GM12878 (cell line): ENCODE data around the gene ZNF669. TPM values are rescaled to one million over a fixed set of nuclear protein-coding genes. Genes with fewer than 3 reads are reported as not detected.

Source experiments
- ATAC-seq: fragments of 200-7000 bp; cut with Tn5 transposase; 3 replicates; pipeline ENCODE4 v1.9.1; 2020; ENCODE audit warnings: mild to moderate bottlenecking, moderate library complexity
- BruUV-seq: library from RNA; stranded (reverse); fragments of 400-500 nt; replicated peaks from 2 replicates; lab custom pipeline; 2021; lab: Mats Ljungman, UMichigan
- CTCF ChIA-PET: fragments of 300-600 bp; sonication (Branson Sonifier 250); formaldehyde crosslinking; extraction: SDS; loops from one replicate; lab custom pipeline; 2021; ENCODE audit warnings: inconsistent platforms; lab: Yijun Ruan, JAX
- POLR2A ChIA-PET: fragments of 350-600 bp; formaldehyde crosslinking; extraction: SDS; loops from one replicate; lab custom pipeline; 2021; ENCODE audit warnings: inconsistent platforms; lab: Charles Lee
- RAD21 ChIA-PET: fragments of 300-600 bp; sonication (Branson Sonifier 250); formaldehyde crosslinking; loops from one replicate; lab custom pipeline; 2023; ENCODE audit warnings: antibody characterized with exemption; ENCODE audit not compliant: unreplicated experiment; lab: Charles Lee
- SMC1A ChIA-PET: fragments of 300-600 bp; sonication (Branson Sonifier 250); formaldehyde crosslinking; loops from one replicate; lab custom pipeline; 2023; ENCODE audit not compliant: unreplicated experiment, uncharacterized antibody; lab: Charles Lee
- DNase-seq: peaks from one replicate; pipeline ENCODE4 v3.0.0-alpha.2; 2011; ENCODE audit warnings: low read depth, low spot score
- FAIRE-seq: peaks from 3 replicates; lab custom pipeline; 2011; peaks lifted over from hg19 to GRCh38; lab: Jason Lieb, UNC
- H2AFZ ChIP-seq: 2 replicates; pipeline ENCODE4 v1.6.0; 2011; ENCODE audit warnings: low read depth, low read length, control low read depth; ENCODE audit not compliant: control insufficient read depth
- H3K27ac ChIP-seq: 2 replicates; pipeline ENCODE4 v1.5.1; 2011; ENCODE audit warnings: control low read depth; ENCODE audit not compliant: control insufficient read depth, insufficient read depth
- H3K27me3 ChIP-seq, 2 experiments: replicated peaks in 1 of 2; 2 replicates each; pipeline versions ENCODE4 v1.6.0 to v1.6.1; 2011; ENCODE audit warnings: low read length in 1 of 2; ENCODE audit not compliant: control insufficient read depth in 2 of 2, insufficient read depth in 2 of 2
- H3K36me3 ChIP-seq, 2 experiments: 2 replicates each; pipeline ENCODE4 v1.5.1; 2011; ENCODE audit warnings: low read length in 1 of 2; ENCODE audit not compliant: control insufficient read depth in 2 of 2, insufficient read depth in 2 of 2
- H3K4me1 ChIP-seq: 2 replicates; pipeline ENCODE4 v1.6.1; 2011; ENCODE audit warnings: mild to moderate bottlenecking, low read length, moderate library complexity, mixed read lengths; ENCODE audit not compliant: control insufficient read depth, insufficient read depth
- H3K4me2 ChIP-seq: 2 replicates; pipeline ENCODE4 v1.6.0; 2011; ENCODE audit warnings: control low read depth; ENCODE audit not compliant: control insufficient read depth, insufficient read depth
- H3K4me3 ChIP-seq: fragments of 200-600 bp; sonication (generic); 2 replicates; pipeline ENCODE4 v1.5.1; 2016
- H3K79me2 ChIP-seq: 2 replicates; pipeline ENCODE4 v1.6.0; 2011; ENCODE audit warnings: low read length; ENCODE audit not compliant: control insufficient read depth, insufficient read depth
- H3K9ac ChIP-seq: 2 replicates; pipeline ENCODE4 v1.8.0; 2011; ENCODE audit warnings: low read length, control low read depth, mixed read lengths; ENCODE audit not compliant: control insufficient read depth, insufficient read depth
- H3K9me3 ChIP-seq: replicated peaks from 3 replicates; pipeline ENCODE4 v1.5.1; 2011; ENCODE audit warnings: mild to moderate bottlenecking, low read length; ENCODE audit not compliant: control insufficient read depth, insufficient read depth
- H4K20me1 ChIP-seq: 2 replicates; pipeline ENCODE4 v1.6.0; 2011; ENCODE audit not compliant: control insufficient read depth, insufficient read depth
- ASH2L ChIP-seq: fragments of 300-600, 200-600 bp; sonication (generic); IDR thresholded peaks from 2 replicates; pipeline ENCODE4 v1.6.1; 2017; ENCODE audit warnings: low read depth, mild to moderate bottlenecking, borderline replicate concordance
- EED ChIP-seq: sonication (generic); IDR thresholded peaks from 2 replicates; pipeline ENCODE4 v1.6.1; 2016; ENCODE audit warnings: antibody characterized with exemption, low read depth
- EP300 ChIP-seq, 2 experiments: fragments of 150-350 bp in 1 of 2; IDR thresholded peaks; 2 replicates each; pipeline ENCODE4 v1.6.1; 2011 to 2012; ENCODE audit warnings: low read depth in 2 of 2, low read length in 2 of 2, borderline replicate concordance in 1 of 2, improper control_type of control experiment in 1 of 2, inconsistent platforms in 1 of 2; ENCODE audit not compliant: control insufficient read depth in 1 of 2
- IKZF2 ChIP-seq, 2 experiments: fragments of 450-650 bp; IDR thresholded peaks; 2 replicates each; pipeline ENCODE4 v1.6.1; 2017; ENCODE audit warnings: mild to moderate bottlenecking in 2 of 2, moderate library complexity in 2 of 2
- LARP7 ChIP-seq: fragments of 450-650 bp; IDR thresholded peaks from 2 replicates; pipeline ENCODE4 v1.6.1; 2017; ENCODE audit warnings: mild to moderate bottlenecking
- MTA2 ChIP-seq: fragments of 450-650 bp; IDR thresholded peaks from 2 replicates; pipeline ENCODE4 v1.6.1; 2016; ENCODE audit warnings: low read depth, mild to moderate bottlenecking, moderate library complexity
- NFYA ChIP-seq: IDR thresholded peaks from 2 replicates; pipeline ENCODE4 v1.6.1; 2011; ENCODE audit warnings: low read depth, mild to moderate bottlenecking, low read length, improper control_type of control experiment, borderline replicate concordance
- NRF1 ChIP-seq: conservative IDR thresholded peaks from 2 replicates; pipeline ENCODE4 v1.6.1; 2011; ENCODE audit warnings: mild to moderate bottlenecking, low read depth, low read length, improper control_type of control experiment
- PAX8 ChIP-seq: fragments of 450-650 bp; IDR thresholded peaks from 2 replicates; pipeline ENCODE4 v1.6.1; 2017; ENCODE audit warnings: mild to moderate bottlenecking, moderate library complexity
- RAD21 ChIP-seq: IDR thresholded peaks from 2 replicates; pipeline ENCODE4 v1.6.1; 2011; ENCODE audit warnings: mild to moderate bottlenecking, low read depth, low read length, moderate library complexity; ENCODE audit not compliant: insufficient read depth
- RBBP5 ChIP-seq: fragments of 200-600 bp; sonication (generic); conservative IDR thresholded peaks from 2 replicates; pipeline ENCODE4 v1.6.1; 2016
- SP1 ChIP-seq: IDR thresholded peaks from one replicate; pipeline ENCODE4 v1.6.1; 2011; ENCODE audit warnings: low read depth, low read length
- TBL1XR1 ChIP-seq: IDR thresholded peaks from 2 replicates; pipeline ENCODE4 v1.6.1; 2012; ENCODE audit warnings: low read depth, low read length, improper control_type of control experiment
- ZNF217 ChIP-seq: fragments of 450-650 bp; IDR thresholded peaks from 2 replicates; pipeline ENCODE4 v1.6.1; 2017; ENCODE audit warnings: antibody characterized with exemption, mild to moderate bottlenecking
- ZNF274 ChIP-seq: IDR thresholded peaks from one replicate; pipeline ENCODE4 v1.8.0; 2011; ENCODE audit not compliant: insufficient read length, insufficient read depth
- WGBS: methylation state at CpG from one replicate; pipeline ENCODE4 v1.1.6; 2016; ENCODE audit warnings: low lambda C conversion rate; ENCODE audit not compliant: insufficient replicate concordance, insufficient coverage; ENCODE audit errors: missing lambda C conversion rate; 5-methylcytosine and 5-hydroxymethylcytosine counted together
- in situ Hi-C: fragments of 300-500 bp; cut with MboI; formaldehyde crosslinking; loops from 9 replicates; pipeline ENCODE4 v1.14.3; 2018; ENCODE audit warnings: mixed read lengths
- intact Hi-C: fragments of 100-400 bp; cut with micrococcal nuclease; formaldehyde crosslinking; loops from one replicate; pipeline ENCODE4 v1.14.2; 2022; ENCODE audit not compliant: unreplicated experiment
- polyA plus RNA-seq, 11 experiments: library from polyadenylated mRNA; depleted of rRNA in 4 of 11; unstranded in 6 of 11; stranded (reverse) in 5 of 11; fragments of >200 nt; fragmentation: Nextera tagmentation in 4 of 11; fragmentation: Illumina TruSeq in 1 of 11; extraction: Ambion mirVana in 4 of 11; extraction: Trizol in 1 of 11; gene quantifications; 1 replicate in 1 of 11; 2 replicates in 10 of 11; pipeline versions ENCODE4 v1.2.1 to v1.2.3, GENCODE V29; 2011 to 2016; ENCODE audit warnings: inconsistent platforms in 2 of 11, missing spikeins in 2 of 11, low read depth in 1 of 11
- total RNA-seq, 4 experiments: library from RNA; depleted of rRNA in 3 of 4; stranded (reverse); fragments of >200 nt in 3 of 4; fragmentation: Illumina TruSeq in 1 of 4; extraction: Trizol in 1 of 4; gene quantifications; 2 replicates each; pipeline versions ENCODE4 v1.2.1 to v1.2.3, GENCODE V29; 2013 to 2021
- TF ChIP-seq, protein P1 (sequence below): fragments of 450-650 bp; IDR thresholded peaks from 2 replicates; pipeline ENCODE4 v1.6.1; 2018; ENCODE audit warnings: mild to moderate bottlenecking, low read depth, moderate library complexity; ENCODE audit not compliant: partially characterized antibody

Gene ZNF669
- total and polyA plus RNA-seq, 10 of the 15 experiments (the other 5 are each of a cell fraction or from before 2014, with no cell fraction given), result 4.8 to 11.1 (median 5.8) TPM

DNA sequence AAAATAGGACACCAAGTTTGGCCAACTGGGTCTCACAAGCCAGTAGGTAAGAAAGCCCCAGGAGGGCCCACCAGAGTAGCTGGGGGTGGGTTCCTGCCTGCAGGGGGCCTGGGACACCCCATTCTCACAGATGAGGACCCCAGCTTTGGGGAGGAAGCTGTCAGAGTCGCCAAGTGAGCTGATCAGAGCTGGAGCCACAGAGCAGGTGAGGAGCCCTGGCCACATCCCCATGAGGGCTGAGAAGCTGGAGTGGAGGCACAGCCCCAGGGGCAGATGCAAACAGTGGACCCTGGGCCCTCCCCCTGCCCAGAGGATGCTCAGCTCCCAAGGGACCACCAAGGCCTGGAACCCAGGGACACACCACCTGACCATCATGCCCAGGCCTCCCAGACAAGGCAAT lies 16.9 kb downstream of the ZNF669 start:
- ChIA-PET RAD21 (no interaction called here), CTCF (no interaction called here), POLR2A (no interaction called here), SMC1A (no interaction called here)
- H3K27me3 ChIP-seq, result no peaks in the 10 kb centered on the region
- intact Hi-C loops, result no loop called here
- no peak overlapping the region for H3K27ac ChIP-seq
- H3K9ac ChIP-seq, result no peak overlapping the region
- H2AFZ ChIP-seq, result no peak overlapping the region
- H4K20me1 ChIP-seq, result no peaks in the 10 kb centered on the region
- in situ Hi-C loops, result no loop called here
- BruUV-seq, result no TSS peak
- FAIRE-seq (no peak), ATAC-seq (no peak), DNase-seq (no peak)
- H3K36me3 ChIP-seq, result no peaks in the 10 kb centered on the region
- H3K9me3 ChIP-seq, result peaks cover 1% of the 10 kb centered on the region; the same call in 1 of the 3 replicates
- no peaks in the 10 kb centered on the region for H3K4me1 ChIP-seq
- TF ChIP-seq PAX8 (no peak), EED (no peak), EP300 (IDR thresholded peaks at IDR 0.05; ENCODE audit: borderline replicate concordance in 1 of 2, control insufficient read depth in 1 of 2, low read depth in 2 of 2, low read length in 2 of 2) (no peak), LARP7 (no peak), RBBP5 (no peak), TBL1XR1 (no peak), IKZF2 (IDR thresholded peaks at IDR 0.05) (no peak), RAD21 (no peak), ZNF217 (no peak), NFYA (no peak), ASH2L (no peak), MTA2 (no peak), ZNF274 (no peak), SP1 (no peak), NRF1 (no peak)
- TF ChIP-seq, protein P1, sequence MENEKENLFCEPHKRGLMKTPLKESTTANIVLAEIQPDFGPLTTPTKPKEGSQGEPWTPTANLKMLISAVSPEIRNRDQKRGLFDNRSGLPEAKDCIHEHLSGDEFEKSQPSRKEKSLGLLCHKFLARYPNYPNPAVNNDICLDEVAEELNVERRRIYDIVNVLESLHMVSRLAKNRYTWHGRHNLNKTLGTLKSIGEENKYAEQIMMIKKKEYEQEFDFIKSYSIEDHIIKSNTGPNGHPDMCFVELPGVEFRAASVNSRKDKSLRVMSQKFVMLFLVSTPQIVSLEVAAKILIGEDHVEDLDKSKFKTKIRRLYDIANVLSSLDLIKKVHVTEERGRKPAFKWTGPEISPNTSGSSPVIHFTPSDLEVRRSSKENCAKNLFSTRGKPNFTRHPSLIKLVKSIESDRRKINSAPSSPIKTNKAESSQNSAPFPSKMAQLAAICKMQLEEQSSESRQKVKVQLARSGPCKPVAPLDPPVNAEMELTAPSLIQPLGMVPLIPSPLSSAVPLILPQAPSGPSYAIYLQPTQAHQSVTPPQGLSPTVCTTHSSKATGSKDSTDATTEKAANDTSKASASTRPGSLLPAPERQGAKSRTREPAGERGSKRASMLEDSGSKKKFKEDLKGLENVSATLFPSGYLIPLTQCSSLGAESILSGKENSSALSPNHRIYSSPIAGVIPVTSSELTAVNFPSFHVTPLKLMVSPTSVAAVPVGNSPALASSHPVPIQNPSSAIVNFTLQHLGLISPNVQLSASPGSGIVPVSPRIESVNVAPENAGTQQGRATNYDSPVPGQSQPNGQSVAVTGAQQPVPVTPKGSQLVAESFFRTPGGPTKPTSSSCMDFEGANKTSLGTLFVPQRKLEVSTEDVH, result no peak
- WGBS, result 0% methylated on average over 1 of the region's 1 CpG
- H3K4me2 ChIP-seq, result no peak overlapping the region
- H3K79me2 ChIP-seq, result no peaks in the 10 kb centered on the region
- H3K4me3 ChIP-seq, result no peak overlapping the region
